GM13976 (cell line): ENCODE measurements around the gene FAM25A.
"Not testable (repeated sequence)": the region's sequence is repeated elsewhere in the genome, so short reads cannot be mapped to it uniquely, and the experiment has no call there.

Source experiments
- DNase-seq: peaks from one replicate; pipeline ENCODE4 v3.0.0; 2012; ENCODE audit warnings: low spot score
- in situ Hi-C: fragments of 300-500 bp; cut with MboI; formaldehyde crosslinking; loops from one replicate; pipeline ENCODE4 v1.12.0; 2022; ENCODE audit warnings: low sequenced_read_pairs, mixed read lengths, inconsistent platforms; ENCODE audit not compliant: unreplicated experiment
- TF ChIP-seq, protein P1 (sequence below): IDR thresholded peaks from 2 replicates; pipeline ENCODE4 v1.5.1; 2012; ENCODE audit warnings: borderline replicate concordance, mild to moderate bottlenecking; ENCODE audit not compliant: insufficient read depth; ENCODE audit errors: extremely low read depth, missing control alignments, control extremely low read depth

Gene FAM25A

DNA sequence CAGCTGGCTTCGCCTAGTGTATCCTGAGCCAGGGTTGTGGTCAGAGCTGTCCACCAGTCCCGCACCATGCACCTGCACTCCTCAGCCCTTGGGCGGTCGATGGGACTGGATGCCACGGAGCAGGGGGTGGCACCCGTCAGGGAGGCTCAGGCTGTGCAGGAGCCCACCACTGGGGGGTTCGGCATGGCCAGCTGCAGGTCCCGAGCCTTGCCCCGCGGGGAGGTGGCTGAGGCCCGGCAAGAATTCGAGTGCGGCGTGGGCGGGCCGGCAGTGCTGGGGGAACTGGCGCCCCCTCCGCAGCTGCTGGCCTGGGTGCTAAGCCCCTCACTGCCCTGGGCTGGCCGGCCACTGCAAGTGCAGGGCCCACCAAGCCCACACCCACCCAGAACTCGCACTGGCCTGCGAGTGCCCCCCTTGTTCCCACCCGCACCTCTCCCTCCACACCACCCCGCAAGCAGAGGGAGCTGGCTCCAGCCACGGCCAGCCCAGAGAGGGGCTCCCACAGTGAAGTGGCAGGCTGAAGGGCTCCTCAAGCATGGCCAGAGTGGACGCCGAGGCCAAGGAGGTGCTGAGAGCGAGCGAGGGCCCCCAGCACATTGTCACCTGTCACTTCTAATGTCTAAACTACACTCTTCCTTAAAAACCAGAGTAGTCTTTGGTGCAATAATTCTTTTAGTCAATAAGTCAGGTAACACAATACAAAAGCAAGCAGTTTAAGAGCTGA, 11.0 kb downstream of the FAM25A start:
- TF ChIP-seq, protein P1, sequence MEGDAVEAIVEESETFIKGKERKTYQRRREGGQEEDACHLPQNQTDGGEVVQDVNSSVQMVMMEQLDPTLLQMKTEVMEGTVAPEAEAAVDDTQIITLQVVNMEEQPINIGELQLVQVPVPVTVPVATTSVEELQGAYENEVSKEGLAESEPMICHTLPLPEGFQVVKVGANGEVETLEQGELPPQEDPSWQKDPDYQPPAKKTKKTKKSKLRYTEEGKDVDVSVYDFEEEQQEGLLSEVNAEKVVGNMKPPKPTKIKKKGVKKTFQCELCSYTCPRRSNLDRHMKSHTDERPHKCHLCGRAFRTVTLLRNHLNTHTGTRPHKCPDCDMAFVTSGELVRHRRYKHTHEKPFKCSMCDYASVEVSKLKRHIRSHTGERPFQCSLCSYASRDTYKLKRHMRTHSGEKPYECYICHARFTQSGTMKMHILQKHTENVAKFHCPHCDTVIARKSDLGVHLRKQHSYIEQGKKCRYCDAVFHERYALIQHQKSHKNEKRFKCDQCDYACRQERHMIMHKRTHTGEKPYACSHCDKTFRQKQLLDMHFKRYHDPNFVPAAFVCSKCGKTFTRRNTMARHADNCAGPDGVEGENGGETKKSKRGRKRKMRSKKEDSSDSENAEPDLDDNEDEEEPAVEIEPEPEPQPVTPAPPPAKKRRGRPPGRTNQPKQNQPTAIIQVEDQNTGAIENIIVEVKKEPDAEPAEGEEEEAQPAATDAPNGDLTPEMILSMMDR: no peak
- no peak for DNase-seq
- in situ Hi-C loops: no loop called here

DNA sequence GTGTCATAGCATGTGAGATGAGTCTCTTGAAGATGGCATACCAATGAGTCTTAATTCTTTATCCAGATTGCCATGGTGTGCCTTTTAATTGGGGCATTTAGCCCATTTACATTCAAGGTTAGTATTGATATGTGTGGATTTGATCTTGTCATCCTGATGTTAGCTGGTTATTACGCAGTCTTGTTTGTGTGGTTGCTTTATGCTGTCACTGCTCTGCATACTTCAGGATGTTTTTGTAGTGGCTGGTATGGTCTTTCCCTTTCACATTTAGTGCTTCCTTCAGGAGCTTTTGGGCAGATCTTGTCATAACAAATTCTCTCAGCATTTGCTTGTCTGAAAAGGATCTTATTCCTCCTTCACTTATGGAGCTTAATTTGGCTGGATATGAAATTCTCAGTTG, 16.5 kb downstream of the FAM25A start:
- DNase-seq: no peak
- in situ Hi-C loops: no loop called here
- TF ChIP-seq, protein P1: no peak

DNA sequence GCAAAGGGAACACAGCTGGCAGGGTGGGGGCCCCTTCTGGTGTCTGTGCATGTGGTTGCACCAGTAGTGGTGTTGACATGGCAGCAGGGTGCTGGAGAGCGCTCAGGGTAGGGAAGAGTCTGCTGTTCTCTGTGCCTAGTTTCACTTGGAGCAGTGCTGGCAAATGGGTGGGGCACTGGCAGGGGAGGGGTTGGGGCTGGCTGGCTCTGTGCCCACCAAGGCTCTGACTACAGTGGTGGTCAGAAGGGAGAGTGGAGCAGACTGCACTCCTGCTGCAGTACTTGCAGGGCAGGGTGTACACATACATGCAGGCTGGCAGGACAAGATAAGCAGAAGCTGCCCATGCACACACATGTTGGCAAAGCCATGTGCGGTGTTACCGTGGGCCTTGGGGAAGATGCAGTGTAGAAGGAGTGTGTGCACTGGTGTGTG, 18.2 kb downstream of the FAM25A start:
- TF ChIP-seq, protein P1: no peak
- in situ Hi-C loops: no loop called here

DNA sequence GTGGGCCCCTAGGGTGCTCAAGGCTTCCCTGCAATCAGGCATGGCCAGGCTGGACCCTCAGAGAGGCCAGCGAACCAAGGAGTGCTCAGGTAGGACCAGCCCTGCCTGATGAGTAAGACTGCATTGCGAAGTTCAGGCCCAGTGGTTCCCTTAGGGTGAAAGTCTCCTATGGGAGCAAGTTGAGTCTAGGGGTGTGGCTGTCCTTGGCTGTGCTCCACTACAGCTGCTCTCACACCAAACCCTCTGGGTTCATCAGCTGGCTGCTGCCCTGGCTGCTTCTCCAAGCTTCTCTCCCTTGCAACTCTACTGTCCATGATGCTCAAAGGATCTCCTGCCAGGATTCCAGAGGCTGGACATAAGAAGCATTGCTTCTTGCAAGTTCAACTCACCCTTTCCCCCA, 18.7 kb downstream of the FAM25A start:
- in situ Hi-C loops: no loop called here
- no peak for DNase-seq
- TF ChIP-seq, protein P1: no peak

More for the DNA sequence above, 18.2 kb downstream of the FAM25A start:
- no peak for DNase-seq

DNA sequence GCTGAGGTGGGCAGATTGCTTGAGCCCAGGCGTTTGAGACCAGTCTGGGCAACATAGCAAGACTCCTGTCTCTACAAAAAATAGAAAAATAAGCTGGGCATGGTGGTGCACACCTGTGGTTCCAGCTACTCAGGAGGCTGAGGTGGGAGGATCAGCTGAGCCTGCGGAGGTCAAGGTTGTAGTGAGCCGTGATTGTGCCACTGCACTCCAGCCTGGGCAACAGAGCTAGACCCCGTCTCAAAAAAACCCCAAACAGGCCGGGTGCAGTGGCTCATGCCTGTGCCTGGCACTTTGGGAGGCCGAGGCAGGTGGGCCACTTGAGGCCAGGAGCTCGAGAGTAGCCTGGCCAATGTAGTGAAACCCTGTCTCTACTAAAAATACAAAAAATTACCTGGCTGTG, 23.5 kb downstream of the FAM25A start:
- DNase-seq, in situ Hi-C loops: not testable (repeated sequence)

DNA sequence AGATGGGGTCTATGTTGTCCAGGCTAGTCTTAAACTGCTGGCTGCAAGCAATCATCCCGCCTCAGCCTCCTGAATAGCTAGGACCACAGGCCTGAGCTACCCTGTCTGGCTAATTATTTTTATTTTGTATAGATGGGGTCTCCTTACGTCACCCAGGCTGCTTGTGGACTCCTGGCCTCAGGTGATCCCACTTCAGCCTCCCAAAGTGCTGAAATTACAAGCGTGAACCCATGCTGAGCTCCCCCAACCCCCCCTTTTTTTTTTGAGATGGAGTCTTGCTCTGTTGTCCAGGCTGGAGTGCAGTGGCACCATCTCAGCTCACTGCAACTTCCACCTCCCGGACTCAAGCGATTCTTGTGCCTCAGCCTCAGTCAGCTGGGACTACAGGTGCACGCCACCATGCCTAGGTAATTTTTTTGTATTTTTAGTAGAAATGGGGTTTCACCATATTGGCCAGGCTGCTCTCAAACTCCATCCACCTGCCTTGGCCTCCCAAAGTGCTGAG, 25.4 kb downstream of the FAM25A start:
- in situ Hi-C loops: no loop called here
- no peak for DNase-seq
- TF ChIP-seq, protein P1: no peak

DNA sequence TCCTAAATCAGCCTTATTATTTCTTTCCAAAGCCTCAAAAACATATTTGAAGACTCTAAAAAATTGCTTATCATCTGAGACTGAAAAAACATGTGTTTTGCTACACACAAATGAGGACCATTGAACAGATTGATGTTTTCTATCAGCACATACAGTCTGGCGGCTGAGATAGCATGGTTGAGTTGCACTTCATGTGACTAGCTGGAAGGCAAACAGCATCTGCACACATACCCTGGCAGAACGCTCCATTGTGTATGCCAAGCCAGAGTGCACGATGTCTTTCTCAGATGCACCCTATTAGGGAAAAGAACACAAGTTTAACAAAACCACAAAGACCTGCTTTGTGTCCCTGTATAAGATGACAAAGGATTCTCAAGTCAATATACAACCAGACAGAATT, 33.0 kb downstream of the FAM25A start:
- DNase-seq: no peak
- TF ChIP-seq, protein P1: no peak
- in situ Hi-C loops: no loop called here
